C4-2B (cell line): ENCODE data around the gene ZNF778.

ENCODE experiments used
- H3K27ac ChIP-seq: fragments of 450-650 bp; 2 replicates; pipeline ENCODE4 v1.5.1; 2017
- ZFX ChIP-seq: fragments of 450-650 bp; IDR thresholded peaks from 2 replicates; pipeline ENCODE4 v1.6.1; 2017
- TF ChIP-seq, protein P1 (sequence below): fragments of 450-650 bp; conservative IDR thresholded peaks from 2 replicates; pipeline ENCODE4 v1.5.1; 2017; ENCODE audit warnings: mild to moderate bottlenecking

The ZNF778 gene

GRCh38 chr16:89190150-89190958, 27.1 kb upstream of the ZNF778 start:
- no peak for TF ChIP-seq ZFX
- TF ChIP-seq, protein P1, sequence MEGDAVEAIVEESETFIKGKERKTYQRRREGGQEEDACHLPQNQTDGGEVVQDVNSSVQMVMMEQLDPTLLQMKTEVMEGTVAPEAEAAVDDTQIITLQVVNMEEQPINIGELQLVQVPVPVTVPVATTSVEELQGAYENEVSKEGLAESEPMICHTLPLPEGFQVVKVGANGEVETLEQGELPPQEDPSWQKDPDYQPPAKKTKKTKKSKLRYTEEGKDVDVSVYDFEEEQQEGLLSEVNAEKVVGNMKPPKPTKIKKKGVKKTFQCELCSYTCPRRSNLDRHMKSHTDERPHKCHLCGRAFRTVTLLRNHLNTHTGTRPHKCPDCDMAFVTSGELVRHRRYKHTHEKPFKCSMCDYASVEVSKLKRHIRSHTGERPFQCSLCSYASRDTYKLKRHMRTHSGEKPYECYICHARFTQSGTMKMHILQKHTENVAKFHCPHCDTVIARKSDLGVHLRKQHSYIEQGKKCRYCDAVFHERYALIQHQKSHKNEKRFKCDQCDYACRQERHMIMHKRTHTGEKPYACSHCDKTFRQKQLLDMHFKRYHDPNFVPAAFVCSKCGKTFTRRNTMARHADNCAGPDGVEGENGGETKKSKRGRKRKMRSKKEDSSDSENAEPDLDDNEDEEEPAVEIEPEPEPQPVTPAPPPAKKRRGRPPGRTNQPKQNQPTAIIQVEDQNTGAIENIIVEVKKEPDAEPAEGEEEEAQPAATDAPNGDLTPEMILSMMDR: no peak
- H3K27ac ChIP-seq: no peak overlapping the region

DNA sequence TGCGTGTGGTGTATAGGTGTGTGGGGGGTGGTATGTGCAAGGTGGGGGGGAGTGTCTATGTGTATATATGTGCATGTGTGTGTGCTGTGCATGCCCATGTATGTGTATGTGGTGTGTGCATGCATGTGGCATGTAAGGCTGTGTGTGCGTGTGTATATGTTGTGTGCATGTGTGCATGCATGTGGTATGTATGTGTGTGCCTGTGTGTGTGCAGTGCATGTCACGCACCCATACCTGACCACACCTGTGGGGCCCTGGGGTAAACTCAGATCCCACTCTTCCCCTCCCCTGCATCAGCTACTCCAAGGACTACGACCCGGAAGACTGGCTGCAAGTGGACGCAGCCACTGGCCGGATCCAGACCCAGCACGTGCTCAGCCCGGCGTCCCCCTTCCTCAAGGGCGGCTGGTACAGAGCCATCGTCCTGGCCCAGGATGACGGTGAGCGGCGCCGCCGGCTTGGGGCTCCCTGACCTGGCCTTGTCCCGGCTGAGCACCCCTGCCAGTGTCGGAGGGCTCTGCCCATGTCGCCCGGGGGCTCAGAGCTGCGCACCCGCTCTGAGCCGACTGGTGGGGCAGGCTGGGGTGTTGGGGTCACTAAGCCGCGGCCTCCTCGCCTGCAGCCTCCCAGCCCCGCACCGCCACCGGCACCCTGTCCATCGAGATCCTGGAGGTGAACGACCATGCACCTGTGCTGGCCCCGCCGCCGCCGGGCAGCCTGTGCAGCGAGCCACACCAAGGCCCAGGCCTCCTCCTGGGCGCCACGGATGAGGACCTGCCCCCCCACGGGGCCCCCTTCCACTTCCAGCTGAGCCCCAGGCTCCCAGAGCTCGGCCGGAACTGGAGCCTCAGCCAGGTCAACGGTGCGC, 26.2 kb upstream of the ZNF778 start:
- no peak for TF ChIP-seq ZFX
- TF ChIP-seq, protein P1: no peak
- peak overlapping the region; percentile 61; the same call in 1 of the 2 replicates for H3K27ac ChIP-seq

- peak overlapping the region; percentile 61 for H3K27ac ChIP-seq
- no peak for TF ChIP-seq ZFX
- TF ChIP-seq, protein P1: no peak
These were observed 25.7 kb upstream of the ZNF778 start for GRCh38 chr16:89191901-89192185.

DNA sequence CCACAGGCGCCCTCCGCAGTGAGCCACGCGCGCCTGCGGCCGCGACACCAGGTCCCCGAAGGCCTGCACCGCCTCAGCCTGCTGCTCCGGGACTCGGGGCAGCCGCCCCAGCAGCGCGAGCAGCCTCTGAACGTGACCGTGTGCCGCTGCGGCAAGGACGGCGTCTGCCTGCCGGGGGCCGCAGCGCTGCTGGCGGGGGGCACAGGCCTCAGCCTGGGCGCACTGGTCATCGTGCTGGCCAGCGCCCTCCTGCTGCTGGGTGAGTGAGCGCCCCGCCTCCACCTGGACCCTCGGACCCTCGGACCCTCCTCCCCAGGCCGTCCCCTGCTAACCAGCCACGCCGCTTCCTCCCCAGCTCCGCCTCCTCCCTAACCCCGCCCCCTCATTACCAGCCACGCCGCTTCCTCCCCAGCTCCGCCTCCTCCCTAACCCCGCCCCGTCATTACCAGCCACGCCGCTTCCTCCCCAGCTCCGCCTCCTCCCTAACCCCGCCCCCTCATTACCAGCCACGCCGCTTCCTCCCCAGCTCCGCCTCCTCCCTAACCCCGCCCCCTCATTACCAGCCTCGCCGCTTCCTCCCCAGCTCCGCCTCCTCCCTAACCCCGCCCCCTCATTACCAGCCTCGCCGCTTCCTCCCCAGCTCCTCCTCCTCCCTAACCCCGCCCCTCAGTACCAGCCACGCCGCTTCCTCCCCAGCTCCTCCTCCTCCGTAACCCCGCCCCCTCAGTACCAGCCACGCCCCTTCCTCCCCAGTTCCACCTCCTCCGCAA, 25.1 kb upstream of the ZNF778 start:
- peak overlapping the region; percentile 61 for H3K27ac ChIP-seq

DNA sequence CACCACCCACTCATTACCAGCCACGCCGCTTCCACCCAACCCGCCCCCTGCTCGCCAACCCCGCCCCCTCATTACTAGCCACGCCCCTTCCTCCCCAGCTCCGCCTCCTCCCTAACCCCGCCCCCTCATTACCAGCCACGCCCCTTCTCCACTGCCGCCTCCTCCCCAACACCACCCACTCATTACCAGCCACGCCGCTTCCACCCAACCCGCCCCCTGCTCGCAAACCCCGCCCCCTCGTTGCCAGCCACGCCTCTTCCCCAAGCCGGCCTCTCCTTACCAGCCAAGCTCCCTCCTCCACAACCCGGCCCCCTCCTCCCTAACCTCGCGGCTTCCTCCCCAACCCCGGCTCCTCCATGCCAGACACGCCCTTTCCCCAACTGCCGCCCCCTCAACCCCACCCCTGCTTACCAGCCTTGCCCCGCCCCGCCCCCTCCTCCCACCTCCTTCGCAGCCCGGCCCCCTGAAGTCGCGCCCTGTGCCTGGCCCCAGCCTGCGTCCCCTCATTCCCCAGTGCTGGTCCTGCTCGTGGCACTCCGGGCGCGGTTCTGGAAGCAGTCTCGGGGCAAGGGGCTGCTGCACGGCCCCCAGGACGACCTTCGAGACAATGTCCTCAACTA, 24.4 kb upstream of the ZNF778 start:
- no peak overlapping the region; the same call in 1 of the 2 replicates for H3K27ac ChIP-seq
- no peak for TF ChIP-seq ZFX
- TF ChIP-seq, protein P1: no peak

- no peak overlapping the region; the same call in 1 of the 2 replicates for H3K27ac ChIP-seq
- TF ChIP-seq ZFX: no peak
- TF ChIP-seq, protein P1: no peak
These were observed 23.8 kb upstream of the ZNF778 start for GRCh38 chr16:89193576-89194293.
